Neural cell (in vitro differentiated cells): ENCODE data around the gene GCN1.

ENCODE experiments used
- CTCF ChIP-seq: fragments of 450-650 bp; IDR thresholded peaks from 2 replicates; pipeline ENCODE4 v1.5.1; 2014; ENCODE audit warnings: antibody characterized with exemption, mild to moderate bottlenecking, moderate library complexity; ENCODE audit not compliant: poor library complexity, severe bottlenecking
- EP300 ChIP-seq: fragments of 450-650 bp; conservative IDR thresholded peaks from 2 replicates; pipeline ENCODE4 v1.6.1; 2014; ENCODE audit warnings: antibody characterized with exemption, mild to moderate bottlenecking, moderate library complexity; ENCODE audit not compliant: poor library complexity, severe bottlenecking
- EZH2 ChIP-seq: fragments of 200-600, 300-800 bp; shearing (Covaris generic), sonication (generic); IDR thresholded peaks from 2 replicates; pipeline ENCODE4 v1.6.1; 2014; ENCODE audit warnings: antibody characterized with exemption, low read length, borderline replicate concordance, mild to moderate bottlenecking; ENCODE audit not compliant: insufficient read depth, poor library complexity, severe bottlenecking
- POLR2AphosphoS5 ChIP-seq: IDR thresholded peaks from 2 replicates; pipeline ENCODE4 v1.6.1; 2012
- RAD21 ChIP-seq: fragments of 450-650 bp; conservative IDR thresholded peaks from 2 replicates; pipeline ENCODE4 v1.6.1; 2014; ENCODE audit warnings: antibody characterized with exemption, mild to moderate bottlenecking, moderate library complexity
- SMC3 ChIP-seq: fragments of 450-650 bp; conservative IDR thresholded peaks from 2 replicates; pipeline ENCODE4 v1.6.1; 2014; ENCODE audit warnings: antibody characterized with exemption, mild to moderate bottlenecking, moderate library complexity; ENCODE audit not compliant: poor library complexity
- TAF1 ChIP-seq: IDR thresholded peaks from 2 replicates; pipeline ENCODE4 v1.6.1; 2012; ENCODE audit warnings: low read depth
- TF ChIP-seq, protein P1 (sequence below): IDR thresholded peaks from 2 replicates; pipeline ENCODE4 v1.6.1; 2012; ENCODE audit warnings: borderline replicate concordance

GRCh38 chr12:120103371-120103770, 91.1 kb downstream of the GCN1 start:
- TF ChIP-seq RAD21 (no peak), CTCF (no peak), EZH2 (no peak), EP300 (no peak), POLR2AphosphoS5 (no peak), SMC3 (no peak), TAF1 (no peak)
- TF ChIP-seq, protein P1, sequence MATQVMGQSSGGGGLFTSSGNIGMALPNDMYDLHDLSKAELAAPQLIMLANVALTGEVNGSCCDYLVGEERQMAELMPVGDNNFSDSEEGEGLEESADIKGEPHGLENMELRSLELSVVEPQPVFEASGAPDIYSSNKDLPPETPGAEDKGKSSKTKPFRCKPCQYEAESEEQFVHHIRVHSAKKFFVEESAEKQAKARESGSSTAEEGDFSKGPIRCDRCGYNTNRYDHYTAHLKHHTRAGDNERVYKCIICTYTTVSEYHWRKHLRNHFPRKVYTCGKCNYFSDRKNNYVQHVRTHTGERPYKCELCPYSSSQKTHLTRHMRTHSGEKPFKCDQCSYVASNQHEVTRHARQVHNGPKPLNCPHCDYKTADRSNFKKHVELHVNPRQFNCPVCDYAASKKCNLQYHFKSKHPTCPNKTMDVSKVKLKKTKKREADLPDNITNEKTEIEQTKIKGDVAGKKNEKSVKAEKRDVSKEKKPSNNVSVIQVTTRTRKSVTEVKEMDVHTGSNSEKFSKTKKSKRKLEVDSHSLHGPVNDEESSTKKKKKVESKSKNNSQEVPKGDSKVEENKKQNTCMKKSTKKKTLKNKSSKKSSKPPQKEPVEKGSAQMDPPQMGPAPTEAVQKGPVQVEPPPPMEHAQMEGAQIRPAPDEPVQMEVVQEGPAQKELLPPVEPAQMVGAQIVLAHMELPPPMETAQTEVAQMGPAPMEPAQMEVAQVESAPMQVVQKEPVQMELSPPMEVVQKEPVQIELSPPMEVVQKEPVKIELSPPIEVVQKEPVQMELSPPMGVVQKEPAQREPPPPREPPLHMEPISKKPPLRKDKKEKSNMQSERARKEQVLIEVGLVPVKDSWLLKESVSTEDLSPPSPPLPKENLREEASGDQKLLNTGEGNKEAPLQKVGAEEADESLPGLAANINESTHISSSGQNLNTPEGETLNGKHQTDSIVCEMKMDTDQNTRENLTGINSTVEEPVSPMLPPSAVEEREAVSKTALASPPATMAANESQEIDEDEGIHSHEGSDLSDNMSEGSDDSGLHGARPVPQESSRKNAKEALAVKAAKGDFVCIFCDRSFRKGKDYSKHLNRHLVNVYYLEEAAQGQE, result no peak
